Stomach (tissue), 9 donors: ENCODE data around the gene IGDCC3. TPM values are rescaled to one million over a fixed set of nuclear protein-coding genes. Genes with fewer than 3 reads are reported as not detected.

Source experiments
- DNase-seq, 2 donors: peaks; one replicate each; pipeline versions ENCODE4 v3.0.0 to v3.0.0-alpha.2; 2013 to 2019
- H3K27ac ChIP-seq, 5 donors: fragments of 200-600 bp in 4 of 5; sonication (generic) in 4 of 5; one replicate each; pipeline ENCODE4 v1.5.1; 2013 to 2019; ENCODE audit warnings: mild to moderate bottlenecking in 1 of 5, moderate library complexity in 1 of 5
- H3K27me3 ChIP-seq, 3 donors: fragments of 200-600 bp; sonication (generic); one replicate each; pipeline ENCODE4 v1.5.1; 2017 to 2019; ENCODE audit warnings: mixed run types in 1 of 3
- H3K36me3 ChIP-seq, 4 donors: fragments of 200-600 bp; sonication (generic); 1 replicate in 3 of 4; 2 replicates in 1 of 4; pipeline ENCODE4 v1.5.1; 2016 to 2019
- H3K4me1 ChIP-seq, 4 donors: fragments of 200-600 bp; sonication (generic); one replicate each; pipeline ENCODE4 v1.5.1; 2016 to 2019
- H3K4me3 ChIP-seq, 4 donors: fragments of 200-600 bp; sonication (generic) in 3 of 4; one replicate each; pipeline ENCODE4 v1.5.1; 2016 to 2019; ENCODE audit warnings: mild to moderate bottlenecking in 1 of 4
- H3K9me3 ChIP-seq, 4 donors: fragments of 200-600 bp; sonication (generic); one replicate each; pipeline ENCODE4 v1.5.1; 2016 to 2019
- CTCF ChIP-seq, 7 experiments: fragments of 450-650 bp in 4 of 7; fragments of 200-600 bp in 3 of 7; sonication (generic) in 3 of 7; IDR thresholded peaks; one replicate each; pipeline ENCODE4 v1.5.1; 2016 to 2019; ENCODE audit warnings: antibody characterized with exemption in 7 of 7, control low read depth in 2 of 7, mild to moderate bottlenecking in 1 of 7
- EP300 ChIP-seq: sonication (generic); formaldehyde crosslinking; IDR thresholded peaks from one replicate; pipeline ENCODE4 v1.6.1; 2017; ENCODE audit warnings: antibody characterized with exemption
- POLR2A ChIP-seq, 4 donors: fragments of 450-650 bp; IDR thresholded peaks; one replicate each; pipeline ENCODE4 v1.6.1; 2016; ENCODE audit warnings: antibody characterized with exemption in 4 of 4, control low read depth in 2 of 4, mild to moderate bottlenecking in 1 of 4, moderate library complexity in 1 of 4
- POLR2AphosphoS5 ChIP-seq, 3 donors: sonication (generic); formaldehyde crosslinking; IDR thresholded peaks; one replicate each; pipeline ENCODE4 v1.6.1; 2016; ENCODE audit warnings: antibody characterized with exemption in 3 of 3
- WGBS, 5 donors: extraction: QIAGEN DNeasy Blood & Tissue Kit in 3 of 5; methylation state at CpG; one replicate each; pipeline versions ENCODE4 v1.1.5 to v1.1.7; 2013 to 2018; 5-methylcytosine and 5-hydroxymethylcytosine counted together
- intact Hi-C: fragments of 100-400 bp; cut with DNase I; formaldehyde crosslinking; loops from one replicate; pipeline ENCODE4 v1.15.1; 2023; ENCODE audit warnings: low total_unique reads
- polyA plus RNA-seq, 3 donors: library from polyadenylated mRNA; stranded (reverse); fragments of 200-250 nt; gene quantifications; one replicate each; pipeline ENCODE4 v1.2.3, GENCODE V29; 2013
- total RNA-seq, 5 donors: library from RNA; depleted of rRNA; stranded (reverse); fragments of >200 nt; gene quantifications; one replicate each; pipeline versions ENCODE4 v1.1.0 to v1.2.3, GENCODE V29; 2014 to 2016
- donor health status: healthy with polysubstance abuse.
- donor health status: Bipolar disorder and iron deficiency.
- donor health status: healthy.

Gene IGDCC3
- total and polyA plus RNA-seq, 8 donors = 0.08 to 5.8 (median 0.89) TPM; not detected in 4

DNA sequence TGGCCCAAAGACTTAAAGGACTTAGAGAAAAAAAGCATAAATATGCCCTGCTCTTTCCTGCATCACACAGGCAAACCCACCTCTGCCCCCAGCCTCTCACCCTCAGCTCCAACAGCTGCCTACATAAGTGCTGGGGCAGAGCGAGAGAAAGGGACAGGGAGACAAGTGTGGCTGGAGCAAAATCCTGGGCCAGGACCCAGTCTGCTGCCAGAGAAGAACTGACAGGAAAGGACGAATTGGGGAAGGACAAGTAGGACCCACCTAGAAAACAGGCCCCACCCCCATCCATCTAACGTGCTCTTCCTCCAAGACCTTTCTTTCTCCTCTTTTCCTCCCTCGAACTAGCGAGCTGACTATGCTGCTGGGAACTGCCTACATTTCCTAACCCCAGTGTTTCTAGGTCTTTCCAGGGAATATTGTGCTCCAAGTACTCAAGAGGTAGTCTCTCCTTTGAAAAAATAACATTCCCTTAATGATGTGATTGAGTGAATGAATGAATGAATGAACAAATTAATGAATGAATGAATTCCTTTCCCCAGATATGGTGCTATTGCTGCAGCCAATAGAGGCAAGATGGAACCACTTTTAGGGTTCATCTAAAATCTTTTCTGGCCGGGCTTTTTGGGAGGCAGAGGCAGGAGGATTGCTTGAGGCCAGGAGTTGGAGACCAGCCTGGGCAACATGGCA is 26.5 kb upstream of the IGDCC3 start:
- H3K4me3 ChIP-seq = no peak overlapping the region
- H3K36me3 ChIP-seq = no peaks in the 10 kb centered on the region
- H3K9me3 ChIP-seq = no peaks in the 10 kb centered on the region
- no peak for DNase-seq
- 68 to 84% (median 77%) methylated on average over 6 of the region's 6 CpGs for WGBS, 5 donors
- H3K27me3 ChIP-seq = peaks cover 0 to 36% (median 0%) of the 10 kb centered on the region in 3 donors
- intact Hi-C loops = no loop called here
- no peak overlapping the region for H3K27ac ChIP-seq
- peaks cover 0 to 11% (median 5%) of the 10 kb centered on the region in 4 donors for H3K4me1 ChIP-seq
- TF ChIP-seq EP300 = no peak
- TF ChIP-seq CTCF (IDR thresholded peaks at IDR 0.05) = no peak
- TF ChIP-seq POLR2A (IDR thresholded peaks at IDR 0.05) = no peak
- no peak for TF ChIP-seq POLR2AphosphoS5 (IDR thresholded peaks at IDR 0.05)

DNA sequence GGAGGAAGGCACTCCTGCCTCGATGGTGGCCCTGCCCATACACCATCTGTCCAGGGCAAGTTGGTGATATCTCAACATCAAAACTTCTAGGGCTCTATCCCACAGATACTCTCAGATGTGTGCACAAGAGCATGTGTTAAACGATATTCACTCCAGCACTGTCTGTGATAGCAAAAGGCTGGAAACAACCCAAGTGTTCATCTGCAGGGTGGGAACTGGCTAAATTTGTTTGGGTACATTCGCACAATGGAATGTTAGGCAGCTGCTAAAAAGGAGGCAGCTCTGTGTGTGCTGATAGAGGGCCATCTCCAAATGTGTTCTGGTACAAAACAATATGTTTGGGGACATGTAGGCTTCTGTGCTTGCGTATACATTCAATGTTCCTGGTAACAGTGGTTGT is 25.2 kb upstream of the IGDCC3 start:
- no peak overlapping the region for H3K27ac ChIP-seq
- no peaks in the 10 kb centered on the region for H3K36me3 ChIP-seq
- 62 to 82% (median 81%) methylated on average over 4 of the region's 4 CpGs for WGBS, 5 donors
- peaks cover 0 to 34% (median 0%) of the 10 kb centered on the region in 3 donors for H3K27me3 ChIP-seq
- TF ChIP-seq EP300 (no peak), POLR2A (IDR thresholded peaks at IDR 0.05) (no peak), CTCF (IDR thresholded peaks at IDR 0.05) (no peak), POLR2AphosphoS5 (IDR thresholded peaks at IDR 0.05) (no peak)
- intact Hi-C loops = no loop called here
- H3K4me3 ChIP-seq = no peak overlapping the region
- no peaks in the 10 kb centered on the region for H3K9me3 ChIP-seq
- peaks cover 0 to 11% (median 5%) of the 10 kb centered on the region in 4 donors for H3K4me1 ChIP-seq
- no peak for DNase-seq

- intact Hi-C loops = no loop called here
- no peak for DNase-seq
These were observed 23.9 kb upstream of the IGDCC3 start for GRCh38 chr15:65401611-65402240.

More at GRCh38 chr15:65401611-65402240, 23.9 kb upstream of the IGDCC3 start:
- H3K27me3 ChIP-seq = peaks cover 0 to 45% (median 7%) of the 10 kb centered on the region in 3 donors
- no peak for TF ChIP-seq EP300
- TF ChIP-seq POLR2AphosphoS5 (IDR thresholded peaks at IDR 0.05) = no peak
- no peak for TF ChIP-seq CTCF (IDR thresholded peaks at IDR 0.05)
- TF ChIP-seq POLR2A (IDR thresholded peaks at IDR 0.05) = no peak
- H3K9me3 ChIP-seq = no peaks in the 10 kb centered on the region
- peaks cover 0 to 12% (median 6%) of the 10 kb centered on the region in 4 donors for H3K4me1 ChIP-seq
- 78 to 83% (median 80%) methylated on average over 8 of the region's 8 CpGs for WGBS, 5 donors
- H3K4me3 ChIP-seq = no peak overlapping the region
- H3K36me3 ChIP-seq = no peaks in the 10 kb centered on the region
- no peak overlapping the region for H3K27ac ChIP-seq
